Right ventricle myocardium inferior (tissue), 1 donor: Measurements from ENCODE around the gene SULT1A2. TPM values are rescaled to one million over a fixed set of nuclear protein-coding genes. Genes with fewer than 3 reads are reported as not detected.

ENCODE experiments used
- ATAC-seq: fragments of 200-7000 bp; cut with Tn5 transposase; one replicate; pipeline ENCODE4 v1.9.1; 2020; ENCODE audit warnings: mild to moderate bottlenecking, moderate library complexity
- DNase-seq: peaks from one replicate; pipeline ENCODE4 v3.0.0; 2021; ENCODE audit errors: missing footprints
- intact Hi-C: fragments of 100-400 bp; cut with DNase I; formaldehyde crosslinking; loops from one replicate; pipeline ENCODE4 v1.11.0; 2022
- total RNA-seq: library from RNA; stranded (reverse); fragmentation: NEBNext Ultra II Directional; extraction: Animal tissue kit (Norgen Biotek cat#: 25700); gene quantifications from one replicate; pipeline ENCODE4 v1.2.1, GENCODE V29; 2021
- donor health status: DM: no; HTN: yes; CAD: no; lungs with severe emphysema.

Gene SULT1A2
- total RNA-seq, 1 donor from 2014 or later = 1.8 TPM

- no peak for DNase-seq
- no peak for ATAC-seq
- intact Hi-C loops = no loop called here
Measured at GRCh38 chr16:28543072-28543471, 53.8 kb downstream of the SULT1A2 start.

GRCh38 chr16:28542646-28543045, 54.2 kb downstream of the SULT1A2 start:
- intact Hi-C loops = no loop called here

More at GRCh38 chr16:28542646-28543045, 54.2 kb downstream of the SULT1A2 start:
- DNase-seq = no peak
- no peak for ATAC-seq

Other genes with a start within 250 kb of the SULT1A2 start
- 0.73 TPM for gene NPIPB6, start 233.5 kb downstream of the SULT1A2 start, total RNA-seq
- 23.0 TPM for gene EIF3CL, start 193.2 kb downstream of the SULT1A2 start, total RNA-seq
- gene NPIPB7, start 124.7 kb downstream of the SULT1A2 start, total RNA-seq = not detected
- gene CLN3, start 105.0 kb downstream of the SULT1A2 start, total RNA-seq = 14.8 TPM
- gene APOBR, start 102.4 kb downstream of the SULT1A2 start, total RNA-seq = 0.51 TPM
- not detected for gene IL27, start 90.2 kb downstream of the SULT1A2 start, total RNA-seq
- 49.6 TPM for gene NUPR1, start 58.1 kb downstream of the SULT1A2 start, total RNA-seq
- gene SGF29, start 43.1 kb downstream of the SULT1A2 start, total RNA-seq = 20.2 TPM
- gene SULT1A1, start 13.0 kb upstream of the SULT1A2 start, total RNA-seq = 14.8 TPM
- gene NPIPB8, start 41.0 kb upstream of the SULT1A2 start, total RNA-seq = not detected
- gene EIF3C, start 114.4 kb upstream of the SULT1A2 start, total RNA-seq = 357 TPM
- gene NPIPB9, start 154.7 kb upstream of the SULT1A2 start, total RNA-seq = not detected
- gene ATXN2L, start 225.9 kb upstream of the SULT1A2 start, total RNA-seq = 46.3 TPM
- 252 TPM for gene TUFM, start 249.3 kb upstream of the SULT1A2 start, total RNA-seq